SK-N-SH (cell line): Measurements from ENCODE around the gene NALCN. TPM values are rescaled to one million over a fixed set of nuclear protein-coding genes. Genes with fewer than 3 reads are reported as not detected.

Source experiments
- CTCF ChIA-PET: fragments of 300-600, 350-600 bp; formaldehyde crosslinking; extraction: SDS; loops from one replicate; lab custom pipeline; 2021; lab: Yijun Ruan, JAX
- POLR2A ChIA-PET: fragments of 350-600 bp; sonication (Branson Sonifier 250); formaldehyde crosslinking; extraction: SDS; loops from one replicate; lab custom pipeline; 2020; ENCODE audit warnings: antibody characterized with exemption, inconsistent platforms; lab: Yijun Ruan, JAX
- DNase-seq: peaks from one replicate; pipeline ENCODE4 v3.0.0; 2012
- H2AFZ ChIP-seq: fragments of 200-600 bp; sonication (generic); 2 replicates; pipeline ENCODE4 v1.8.1; 2016; ENCODE audit warnings: antibody characterized with exemption, mild to moderate bottlenecking, low read depth
- H3F3A ChIP-seq: fragments of 200-600 bp; sonication (generic); replicated peaks from 2 replicates; pipeline ENCODE3; 2016; ENCODE audit warnings: antibody characterized with exemption, mild to moderate bottlenecking; ENCODE audit not compliant: insufficient read depth
- H3K27ac ChIP-seq, 2 experiments: fragments of 200-500 bp in 1 of 2; fragments of 200-600 bp in 1 of 2; sonication (Bioruptor generic) in 1 of 2; sonication (generic), shearing (Covaris generic) in 1 of 2; 2 replicates each; pipeline versions ENCODE4 v1.5.1 to v1.6.1; 2014 to 2016; ENCODE audit warnings: low read depth in 2 of 2, inconsistent platforms in 1 of 2, low read length in 1 of 2, mild to moderate bottlenecking in 1 of 2, mixed read lengths in 1 of 2
- H3K27me3 ChIP-seq: fragments of 200-600 bp; sonication (generic), shearing (Covaris generic); 2 replicates; pipeline ENCODE4 v1.6.1; 2016; ENCODE audit warnings: mixed run types; ENCODE audit not compliant: insufficient read depth
- H3K36me3 ChIP-seq, 2 experiments: fragments of 200-500 bp in 1 of 2; fragments of 200-600 bp in 1 of 2; sonication (Bioruptor generic) in 1 of 2; sonication (generic) in 1 of 2; replicated peaks in 1 of 2; 2 replicates each; pipeline versions ENCODE3 to v1.5.1; 2014 to 2016; ENCODE audit warnings: low read length in 1 of 2, mild to moderate bottlenecking in 1 of 2; ENCODE audit not compliant: insufficient read depth in 2 of 2, control insufficient read depth in 1 of 2
- H3K4me1 ChIP-seq, 2 experiments: fragments of 200-500 bp in 1 of 2; fragments of 200-600 bp in 1 of 2; sonication (Bioruptor generic) in 1 of 2; sonication (generic), shearing (Covaris generic) in 1 of 2; 2 replicates each; pipeline versions ENCODE4 v1.5.1 to v1.6.1; 2014 to 2016; ENCODE audit warnings: low read depth in 1 of 2, low read length in 1 of 2, mixed run types in 1 of 2; ENCODE audit not compliant: insufficient read depth in 2 of 2, control insufficient read depth in 1 of 2
- H3K4me2 ChIP-seq: fragments of 200-600 bp; sonication (generic), shearing (Covaris generic); 2 replicates; pipeline ENCODE4 v1.6.1; 2017; ENCODE audit warnings: mixed run types
- H3K4me3 ChIP-seq, 2 experiments: fragments of 200-500 bp in 1 of 2; fragments of 200-600 bp in 1 of 2; sonication (Bioruptor generic) in 1 of 2; sonication (generic), shearing (Covaris generic) in 1 of 2; 2 replicates each; pipeline versions ENCODE4 v1.5.1 to v1.8.1; 2014 to 2016; ENCODE audit warnings: low read depth in 2 of 2, inconsistent platforms in 1 of 2, low read length in 1 of 2, mild to moderate bottlenecking in 1 of 2, mixed read lengths in 1 of 2, moderate library complexity in 1 of 2
- H3K79me2 ChIP-seq: fragments of 200-600 bp; sonication (generic); 2 replicates; pipeline ENCODE4 v1.8.1; 2017; ENCODE audit warnings: mild to moderate bottlenecking; ENCODE audit not compliant: insufficient read depth
- H3K9ac ChIP-seq: fragments of 200-600 bp; sonication (generic); 2 replicates; pipeline ENCODE4 v1.6.1; 2017; ENCODE audit warnings: mixed run types
- H3K9me2 ChIP-seq: fragments of 200-600 bp; sonication (generic); 2 replicates; pipeline ENCODE4 v1.6.1; 2017; ENCODE audit warnings: mixed run types
- H3K9me3 ChIP-seq: fragments of 200-600 bp; sonication (generic); 2 replicates; pipeline ENCODE4 v1.6.1; 2017; ENCODE audit warnings: mixed run types, mild to moderate bottlenecking, moderate library complexity
- H4K20me1 ChIP-seq: fragments of 200-600 bp; sonication (generic); 2 replicates; pipeline ENCODE4 v1.6.1; 2017; ENCODE audit warnings: mild to moderate bottlenecking, mixed run types; ENCODE audit not compliant: insufficient read depth
- CHD2 ChIP-seq: fragments of 150-350 bp; IDR thresholded peaks from 2 replicates; pipeline ENCODE4 v1.6.1; 2018; ENCODE audit warnings: low read length; ENCODE audit not compliant: partially characterized antibody
- CTCF ChIP-seq: fragments of 200-600 bp; sonication (generic); IDR thresholded peaks from 2 replicates; pipeline ENCODE4 v1.6.1; 2017; ENCODE audit warnings: antibody characterized with exemption, mild to moderate bottlenecking, moderate library complexity
- ELF1 ChIP-seq: IDR thresholded peaks from 2 replicates; pipeline ENCODE4 v1.4.0; 2012
- GATA2 ChIP-seq: sonication (generic); formaldehyde crosslinking; IDR thresholded peaks from 2 replicates; pipeline ENCODE4 v1.5.0; 2020; ENCODE audit warnings: mild to moderate bottlenecking, missing genetic modification reagents
- JUND ChIP-seq: IDR thresholded peaks from 2 replicates; pipeline ENCODE4 v1.4.0; 2012
- MAX ChIP-seq: IDR thresholded peaks from 2 replicates; pipeline ENCODE4 v1.4.0; 2012; ENCODE audit warnings: low read depth
- NFIC ChIP-seq: IDR thresholded peaks from 2 replicates; pipeline ENCODE4 v1.4.0; 2012; ENCODE audit warnings: borderline replicate concordance
- POLR2AphosphoS5 ChIP-seq: IDR thresholded peaks from 2 replicates; pipeline ENCODE4 v1.6.1; 2012; ENCODE audit warnings: low read depth, low read length
- RCOR1 ChIP-seq: fragments of 150-350 bp; IDR thresholded peaks from 2 replicates; pipeline ENCODE4 v1.6.1; 2017; ENCODE audit warnings: antibody characterized with exemption, low read length
- REST ChIP-seq: IDR thresholded peaks from 2 replicates; pipeline ENCODE4 v1.6.1; 2012; ENCODE audit warnings: mild to moderate bottlenecking, low read depth, low read length, moderate library complexity
- RFX5 ChIP-seq: IDR thresholded peaks from 2 replicates; pipeline ENCODE4 v1.6.1; 2012; ENCODE audit warnings: mild to moderate bottlenecking, improper control_type of control experiment, low read length
- SIN3A ChIP-seq: IDR thresholded peaks from 2 replicates; pipeline ENCODE4 v1.6.1; 2012; ENCODE audit warnings: low read depth, mild to moderate bottlenecking, low read length, moderate library complexity, borderline replicate concordance
- TCF12 ChIP-seq: IDR thresholded peaks from 2 replicates; pipeline ENCODE4 v1.4.0; 2012
- TEAD4 ChIP-seq: IDR thresholded peaks from 2 replicates; pipeline ENCODE4 v1.4.0; 2012; ENCODE audit warnings: mild to moderate bottlenecking, borderline replicate concordance; ENCODE audit not compliant: insufficient read depth
- USF2 ChIP-seq: fragments of 150-350 bp; IDR thresholded peaks from 2 replicates; pipeline ENCODE4 v1.6.1; 2017; ENCODE audit warnings: antibody characterized with exemption, low read length, low read depth, borderline replicate concordance
- ZBTB33 ChIP-seq: IDR thresholded peaks from 2 replicates; pipeline ENCODE4 v1.4.0; 2012; ENCODE audit warnings: low read depth, borderline replicate concordance
- WGBS: methylation state at CpG from one replicate; pipeline ENCODE4 v1.1.6; 2017; ENCODE audit warnings: low lambda C conversion rate; 5-methylcytosine and 5-hydroxymethylcytosine counted together
- polyA plus RNA-seq, 3 experiments: library from polyadenylated mRNA; depleted of rRNA; stranded (reverse); fragments of >200 nt; gene quantifications; 2 replicates each; pipeline ENCODE4 v1.2.3, GENCODE V29; 2012

Gene NALCN
- polyA plus RNA-seq, 1 of the 3 experiments (the other 2 are of a cell fraction) = 3.0 TPM

- no peaks in the 10 kb centered on the region for H4K20me1 ChIP-seq
- no peaks in the 10 kb centered on the region for H3K36me3 ChIP-seq
- H3K4me2 ChIP-seq = no peak overlapping the region
- no peak overlapping the region for H3K4me3 ChIP-seq
- ChIA-PET CTCF (no interaction called here), POLR2A (no interaction called here)
- H3K4me1 ChIP-seq = no peaks in the 10 kb centered on the region
- no peak overlapping the region for H3K27ac ChIP-seq
- H3K27me3 ChIP-seq = no peaks in the 10 kb centered on the region
- no peaks in the 10 kb centered on the region for H3K9me3 ChIP-seq
- no peaks in the 10 kb centered on the region for H3K79me2 ChIP-seq
- TF ChIP-seq RFX5 = no peak
- no peak for TF ChIP-seq JUND
- no peak for TF ChIP-seq GATA2
- TF ChIP-seq ELF1 = no peak
- TF ChIP-seq CTCF = no peak
- no peak for TF ChIP-seq POLR2AphosphoS5
- TF ChIP-seq MAX = no peak
- TF ChIP-seq CHD2 = no peak
- no peak for TF ChIP-seq TEAD4
- no peak for TF ChIP-seq REST
- TF ChIP-seq NFIC = no peak
- no peak for TF ChIP-seq USF2
- no peak for TF ChIP-seq RCOR1
- no peak for TF ChIP-seq TCF12
- TF ChIP-seq ZBTB33 = no peak
- TF ChIP-seq SIN3A = no peak
- WGBS = 90% methylated on average over 6 of the region's 6 CpGs
- DNase-seq = no peak
- no peak overlapping the region for H2AFZ ChIP-seq
- no peaks in the 10 kb centered on the region for H3K9me2 ChIP-seq
- H3F3A ChIP-seq = no peaks in the 10 kb centered on the region
- H3K9ac ChIP-seq = no peak overlapping the region
Measured at GRCh38 chr13:101230271-101230890, 185.9 kb downstream of the NALCN start.
